Neutrophil (primary cell): ENCODE data around the gene IQCB1.

ENCODE experiments used
- H3K27ac ChIP-seq: fragments of 200-600 bp; sonication (generic); 2 replicates; pipeline ENCODE4 v1.5.1; 2016; ENCODE audit warnings: mild to moderate bottlenecking, moderate library complexity
- H3K27me3 ChIP-seq: fragments of 200-600 bp; sonication (generic); 2 replicates; pipeline ENCODE4 v1.6.0; 2016; ENCODE audit warnings: mild to moderate bottlenecking
- H3K36me3 ChIP-seq: fragments of 200-600 bp; sonication (generic); 2 replicates; pipeline ENCODE4 v1.5.1; 2017
- H3K4me1 ChIP-seq, 2 experiments: fragments of 200-600 bp in 1 of 2; sonication (generic) in 1 of 2; 1 replicate in 1 of 2; 2 replicates in 1 of 2; pipeline versions ENCODE4 v1.5.1 to v1.6.1; 2013 to 2016; ENCODE audit warnings: low read depth in 1 of 2, low read length in 1 of 2, mild to moderate bottlenecking in 1 of 2, moderate library complexity in 1 of 2; ENCODE audit not compliant: control insufficient read depth in 1 of 2, insufficient read depth in 1 of 2
- H3K4me3 ChIP-seq, 2 experiments: fragments of 200-600 bp in 1 of 2; sonication (generic) in 1 of 2; 1 replicate in 1 of 2; 2 replicates in 1 of 2; pipeline ENCODE4 v1.5.1; 2013 to 2016; ENCODE audit warnings: low read depth in 1 of 2, low read length in 1 of 2, mild to moderate bottlenecking in 1 of 2, moderate library complexity in 1 of 2
- H3K9me3 ChIP-seq: fragments of 200-600 bp; sonication (generic); 2 replicates; pipeline ENCODE4 v1.5.1; 2016
- TF ChIP-seq, protein P1 (sequence below): fragments of 200-600 bp; sonication (generic); IDR thresholded peaks from 2 replicates; pipeline ENCODE4 v1.5.1; 2016; ENCODE audit warnings: antibody characterized with exemption

Gene IQCB1

DNA sequence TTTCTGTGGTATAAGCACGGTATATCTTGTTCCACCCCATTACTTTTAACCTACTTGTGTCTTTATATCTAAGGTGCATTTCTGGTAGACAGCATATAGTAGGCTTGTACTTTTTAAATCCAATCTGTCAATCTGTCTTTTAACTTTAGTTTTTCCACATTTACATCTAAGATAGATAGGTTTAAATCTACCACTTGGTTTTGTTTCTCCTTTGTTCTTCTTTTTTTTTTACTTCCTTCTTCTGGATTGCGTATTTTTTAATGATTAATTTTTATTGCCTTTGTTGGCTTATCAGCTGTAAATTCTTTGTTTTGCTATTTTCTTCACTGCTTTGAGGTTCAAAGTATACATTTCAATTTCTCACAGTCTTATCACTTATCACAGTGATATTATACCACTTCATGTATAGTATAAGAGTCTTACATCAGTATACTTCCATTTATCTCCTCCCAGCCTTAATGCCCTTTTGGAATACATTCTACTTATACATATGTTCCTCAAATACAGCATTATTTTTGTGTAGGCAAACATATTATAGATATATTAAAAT lies 31.0 kb downstream of the IQCB1 start:
- H3K4me1 ChIP-seq = no peaks in the 10 kb centered on the region
- H3K4me3 ChIP-seq = no peak overlapping the region
- H3K27ac ChIP-seq = no peak overlapping the region
- H3K27me3 ChIP-seq = no peaks in the 10 kb centered on the region
- TF ChIP-seq, protein P1, sequence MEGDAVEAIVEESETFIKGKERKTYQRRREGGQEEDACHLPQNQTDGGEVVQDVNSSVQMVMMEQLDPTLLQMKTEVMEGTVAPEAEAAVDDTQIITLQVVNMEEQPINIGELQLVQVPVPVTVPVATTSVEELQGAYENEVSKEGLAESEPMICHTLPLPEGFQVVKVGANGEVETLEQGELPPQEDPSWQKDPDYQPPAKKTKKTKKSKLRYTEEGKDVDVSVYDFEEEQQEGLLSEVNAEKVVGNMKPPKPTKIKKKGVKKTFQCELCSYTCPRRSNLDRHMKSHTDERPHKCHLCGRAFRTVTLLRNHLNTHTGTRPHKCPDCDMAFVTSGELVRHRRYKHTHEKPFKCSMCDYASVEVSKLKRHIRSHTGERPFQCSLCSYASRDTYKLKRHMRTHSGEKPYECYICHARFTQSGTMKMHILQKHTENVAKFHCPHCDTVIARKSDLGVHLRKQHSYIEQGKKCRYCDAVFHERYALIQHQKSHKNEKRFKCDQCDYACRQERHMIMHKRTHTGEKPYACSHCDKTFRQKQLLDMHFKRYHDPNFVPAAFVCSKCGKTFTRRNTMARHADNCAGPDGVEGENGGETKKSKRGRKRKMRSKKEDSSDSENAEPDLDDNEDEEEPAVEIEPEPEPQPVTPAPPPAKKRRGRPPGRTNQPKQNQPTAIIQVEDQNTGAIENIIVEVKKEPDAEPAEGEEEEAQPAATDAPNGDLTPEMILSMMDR = no peak
- H3K36me3 ChIP-seq = peaks cover 12% of the 10 kb centered on the region
- no peaks in the 10 kb centered on the region for H3K9me3 ChIP-seq

- no peaks in the 10 kb centered on the region for H3K27me3 ChIP-seq
- no peak overlapping the region for H3K27ac ChIP-seq
- no peak overlapping the region for H3K4me3 ChIP-seq
- peaks cover 7% of the 10 kb centered on the region for H3K36me3 ChIP-seq
- H3K4me1 ChIP-seq = no peaks in the 10 kb centered on the region
- TF ChIP-seq, protein P1 = no peak
- no peaks in the 10 kb centered on the region for H3K9me3 ChIP-seq
Observed at GRCh38 chr3:121800906-121801305, 34.0 kb downstream of the IQCB1 start.

GRCh38 chr3:121796970-121797369 lies 37.9 kb downstream of the IQCB1 start:
- Histone ChIP-seq H3K4me3 (no peak overlapping the region), H3K4me1 (no peaks in the 10 kb centered on the region), H3K27ac (no peak overlapping the region), H3K27me3 (no peaks in the 10 kb centered on the region), H3K36me3 (peaks cover 9% of the 10 kb centered on the region), H3K9me3 (no peaks in the 10 kb centered on the region)
- TF ChIP-seq, protein P1 = no peak

DNA sequence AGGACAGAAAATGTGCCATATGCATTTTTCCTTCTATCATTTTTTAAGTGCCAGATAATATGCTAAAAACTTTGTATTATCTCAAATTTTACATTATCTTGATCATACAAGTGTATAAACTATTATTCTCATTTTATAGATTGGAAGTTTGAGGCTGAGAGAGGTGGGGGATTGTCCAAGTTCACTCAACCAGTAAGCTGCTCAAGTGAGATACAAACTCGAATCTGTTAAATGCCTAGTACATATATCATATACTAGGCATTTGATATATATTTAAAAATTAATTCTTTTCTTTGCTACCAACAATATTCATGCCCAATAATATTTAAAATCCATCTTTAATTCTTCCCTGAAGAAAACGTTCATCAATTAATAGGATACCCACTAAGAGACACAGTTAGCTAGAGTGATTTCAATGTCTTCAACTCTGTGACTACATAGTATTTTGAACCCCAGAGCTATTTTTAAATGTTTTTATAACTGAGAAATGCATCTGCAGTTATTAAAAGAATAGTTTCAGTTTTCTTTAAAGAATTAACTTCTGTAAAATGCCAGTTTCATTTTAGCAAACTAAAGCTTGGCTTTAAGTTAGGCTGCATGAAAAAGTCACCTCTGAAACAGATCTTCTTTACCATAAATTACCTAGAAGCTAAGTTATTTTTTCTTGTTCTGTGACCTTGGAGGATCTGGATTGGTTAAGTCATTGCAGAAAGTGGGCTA lies 40.4 kb downstream of the IQCB1 start:
- Histone ChIP-seq H3K4me1 (no peaks in the 10 kb centered on the region), H3K27ac (no peak overlapping the region), H3K4me3 (no peak overlapping the region), H3K27me3 (no peaks in the 10 kb centered on the region), H3K36me3 (peaks cover 11% of the 10 kb centered on the region), H3K9me3 (no peaks in the 10 kb centered on the region)
- TF ChIP-seq, protein P1 = no peak

DNA sequence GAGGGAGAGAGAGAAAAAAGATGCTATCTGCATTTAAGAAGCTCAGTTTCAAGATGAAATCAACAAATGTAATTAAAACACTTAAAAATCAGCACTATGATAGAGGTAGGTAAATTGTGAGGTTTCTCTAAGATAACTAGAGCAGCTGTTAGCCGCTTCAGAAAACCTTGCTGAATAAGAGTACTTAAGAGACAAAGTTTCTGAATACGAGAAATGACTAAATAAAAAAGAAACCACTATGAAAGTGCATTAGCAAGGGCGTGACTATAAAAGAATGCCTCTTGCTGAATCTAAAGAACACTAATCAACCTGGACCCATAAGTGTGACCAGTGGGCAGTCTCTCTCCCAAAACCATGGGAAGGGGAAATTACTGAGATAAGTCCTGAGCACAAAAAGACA lies 41.8 kb downstream of the IQCB1 start:
- TF ChIP-seq, protein P1 = no peak

More for the DNA sequence above, 41.8 kb downstream of the IQCB1 start:
- no peaks in the 10 kb centered on the region for H3K4me1 ChIP-seq
- no peaks in the 10 kb centered on the region for H3K9me3 ChIP-seq
- H3K36me3 ChIP-seq = peaks cover 22% of the 10 kb centered on the region
- no peaks in the 10 kb centered on the region for H3K27me3 ChIP-seq
- no peak overlapping the region for H3K4me3 ChIP-seq
- H3K27ac ChIP-seq = no peak overlapping the region
